Measurements from ENCODE around the gene VWA2.

The VWA2 gene

DNA sequence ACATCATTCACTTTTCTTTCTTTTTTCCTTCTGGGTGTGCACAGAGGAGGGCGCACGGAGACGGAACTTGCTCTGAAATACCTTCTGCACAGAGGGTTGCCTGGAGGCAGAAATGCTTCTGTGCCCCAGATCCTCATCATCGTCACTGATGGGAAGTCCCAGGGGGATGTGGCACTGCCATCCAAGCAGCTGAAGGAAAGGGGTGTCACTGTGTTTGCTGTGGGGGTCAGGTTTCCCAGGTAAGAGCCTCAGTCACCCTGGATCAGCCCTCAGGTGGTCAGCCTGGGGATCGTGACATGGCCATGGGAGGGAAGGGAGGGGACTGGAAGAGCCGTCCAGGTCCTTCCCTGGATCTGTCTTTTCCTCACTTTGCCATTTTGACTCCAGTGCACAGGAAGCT lies 33.6 kb downstream of the VWA2 start:
- no peaks in the 10 kb centered on the region for H3K36me3 ChIP-seq (ENCODE audit: insufficient read depth, low read length)
- no peaks in the 10 kb centered on the region for H3K4me1 ChIP-seq (ENCODE audit: insufficient read depth, low read length, poor library complexity, severe bottlenecking)
- TF ChIP-seq EZH2phosphoT487 (IDR thresholded peaks at IDR 0.05; ENCODE audit: borderline replicate concordance) = no peak
- no peaks in the 10 kb centered on the region for H3K79me2 ChIP-seq (ENCODE audit: insufficient read depth, low read length)
- H3K27me3 ChIP-seq (ENCODE audit: insufficient read depth, low read length, poor library complexity, severe bottlenecking) = no peaks in the 10 kb centered on the region
- H3K4me2 ChIP-seq (ENCODE audit: low read depth, low read length, poor library complexity, severe bottlenecking) = no peak overlapping the region
- no peaks in the 10 kb centered on the region for H4K20me1 ChIP-seq (ENCODE audit: insufficient read depth, low read length, poor library complexity, severe bottlenecking)
- no peak overlapping the region for H3K4me3 ChIP-seq (ENCODE audit: low read length, poor library complexity, severe bottlenecking)
- H3K9me2 ChIP-seq (replicated peaks; ENCODE audit: low read depth, low read length) = no peaks in the 10 kb centered on the region
- H2AFZ ChIP-seq (ENCODE audit: low read length) = no peak overlapping the region
- no peaks in the 10 kb centered on the region for H3K9me3 ChIP-seq (ENCODE audit: insufficient read depth, low read depth, low read length)
- H3F3A ChIP-seq (ENCODE audit: low read depth) = no peaks in the 10 kb centered on the region
- no peak overlapping the region for H3K9ac ChIP-seq (ENCODE audit: low read depth, low read length, poor library complexity, severe bottlenecking)

DNA sequence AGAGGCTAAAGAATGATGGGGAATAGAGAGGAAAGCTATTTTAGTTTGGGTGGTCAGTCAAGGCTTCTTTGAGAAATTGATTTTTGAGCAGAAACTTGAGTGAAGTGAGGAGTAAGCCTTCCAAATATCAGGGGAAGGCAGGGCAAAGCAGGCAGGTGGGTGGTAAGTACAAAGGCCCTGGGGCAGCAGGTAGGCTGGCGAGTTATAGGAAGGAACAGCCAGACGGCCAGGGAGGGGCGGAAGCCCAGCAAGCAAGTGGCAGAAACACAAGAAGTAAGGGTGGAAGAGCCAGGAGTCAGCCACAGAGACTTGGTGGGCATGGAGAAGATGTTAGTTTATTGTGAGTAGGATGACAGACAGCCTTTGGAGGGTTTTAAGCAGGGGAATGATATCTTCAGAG lies 34.9 kb downstream of the VWA2 start:
- no peak overlapping the region for H3K4me2 ChIP-seq (ENCODE audit: low read depth, low read length, poor library complexity, severe bottlenecking)
- H3K4me3 ChIP-seq (ENCODE audit: low read length, poor library complexity, severe bottlenecking) = no peak overlapping the region
- no peaks in the 10 kb centered on the region for H3K4me1 ChIP-seq (ENCODE audit: insufficient read depth, low read length, poor library complexity, severe bottlenecking)
- no peaks in the 10 kb centered on the region for H4K20me1 ChIP-seq (ENCODE audit: insufficient read depth, low read length, poor library complexity, severe bottlenecking)
- no peaks in the 10 kb centered on the region for H3K79me2 ChIP-seq (ENCODE audit: insufficient read depth, low read length)
- no peaks in the 10 kb centered on the region for H3K27me3 ChIP-seq (ENCODE audit: insufficient read depth, low read length, poor library complexity, severe bottlenecking)
- TF ChIP-seq, protein P1, sequence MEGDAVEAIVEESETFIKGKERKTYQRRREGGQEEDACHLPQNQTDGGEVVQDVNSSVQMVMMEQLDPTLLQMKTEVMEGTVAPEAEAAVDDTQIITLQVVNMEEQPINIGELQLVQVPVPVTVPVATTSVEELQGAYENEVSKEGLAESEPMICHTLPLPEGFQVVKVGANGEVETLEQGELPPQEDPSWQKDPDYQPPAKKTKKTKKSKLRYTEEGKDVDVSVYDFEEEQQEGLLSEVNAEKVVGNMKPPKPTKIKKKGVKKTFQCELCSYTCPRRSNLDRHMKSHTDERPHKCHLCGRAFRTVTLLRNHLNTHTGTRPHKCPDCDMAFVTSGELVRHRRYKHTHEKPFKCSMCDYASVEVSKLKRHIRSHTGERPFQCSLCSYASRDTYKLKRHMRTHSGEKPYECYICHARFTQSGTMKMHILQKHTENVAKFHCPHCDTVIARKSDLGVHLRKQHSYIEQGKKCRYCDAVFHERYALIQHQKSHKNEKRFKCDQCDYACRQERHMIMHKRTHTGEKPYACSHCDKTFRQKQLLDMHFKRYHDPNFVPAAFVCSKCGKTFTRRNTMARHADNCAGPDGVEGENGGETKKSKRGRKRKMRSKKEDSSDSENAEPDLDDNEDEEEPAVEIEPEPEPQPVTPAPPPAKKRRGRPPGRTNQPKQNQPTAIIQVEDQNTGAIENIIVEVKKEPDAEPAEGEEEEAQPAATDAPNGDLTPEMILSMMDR (conservative IDR thresholded peaks at IDR 0.05; ENCODE audit: low read length) = no peak
- TF ChIP-seq EZH2phosphoT487 (IDR thresholded peaks at IDR 0.05; ENCODE audit: borderline replicate concordance) = no peak
- no peak overlapping the region for H2AFZ ChIP-seq (ENCODE audit: low read length)
- H3K9me3 ChIP-seq (ENCODE audit: insufficient read depth, low read depth, low read length) = no peaks in the 10 kb centered on the region
- no peaks in the 10 kb centered on the region for H3K9me2 ChIP-seq (replicated peaks; ENCODE audit: low read depth, low read length)
- H3F3A ChIP-seq (ENCODE audit: low read depth) = no peaks in the 10 kb centered on the region
- H3K36me3 ChIP-seq (ENCODE audit: insufficient read depth, low read length) = no peaks in the 10 kb centered on the region
- no peak overlapping the region for H3K9ac ChIP-seq (ENCODE audit: low read depth, low read length, poor library complexity, severe bottlenecking)

DNA sequence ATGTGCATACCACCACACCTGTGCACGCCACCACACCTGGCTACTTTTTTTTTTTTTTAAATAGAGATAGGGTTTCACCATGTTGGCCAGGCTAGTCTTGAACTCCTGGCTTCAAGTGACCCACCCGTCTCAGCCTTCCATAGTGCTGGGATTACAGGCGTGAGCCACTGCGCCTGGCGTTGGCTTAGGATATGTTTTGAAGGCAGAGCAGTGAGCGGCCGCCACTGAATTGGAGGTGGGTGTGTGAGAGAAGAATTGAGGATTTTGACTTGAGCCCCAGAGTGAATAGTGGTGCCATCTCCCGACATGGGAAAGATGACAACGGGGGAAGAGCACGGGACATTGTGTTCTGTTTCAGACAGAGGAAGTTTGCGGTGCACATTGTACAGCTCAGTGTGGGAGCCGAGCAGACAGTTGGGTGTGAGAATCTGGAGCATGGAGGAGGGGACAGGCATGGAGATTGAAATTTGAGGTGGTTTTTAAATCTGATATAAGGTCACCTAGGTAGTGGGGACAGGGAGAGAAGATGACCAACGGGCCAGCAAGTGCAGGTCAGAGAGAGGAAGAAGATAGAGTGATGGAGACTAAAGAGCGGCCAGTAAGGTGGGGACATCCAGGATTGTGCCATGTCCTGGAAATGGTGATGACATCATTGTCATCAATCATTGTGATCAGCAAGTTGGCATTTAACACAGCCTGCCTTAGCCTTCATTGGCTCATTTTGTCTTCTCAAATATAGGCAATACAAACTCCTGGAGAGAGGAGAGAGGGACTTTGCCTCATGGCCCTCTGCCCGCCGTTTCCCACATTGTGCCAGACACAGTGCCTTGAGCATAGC lies 35.8 kb downstream of the VWA2 start:
- Histone ChIP-seq H4K20me1 (ENCODE audit: insufficient read depth, low read length, poor library complexity, severe bottlenecking) (no peaks in the 10 kb centered on the region), H3K4me2 (ENCODE audit: low read depth, low read length, poor library complexity, severe bottlenecking) (no peak overlapping the region), H3K4me3 (ENCODE audit: low read length, poor library complexity, severe bottlenecking) (no peak overlapping the region), H3K9me2 (replicated peaks; ENCODE audit: low read depth, low read length) (no peaks in the 10 kb centered on the region), H2AFZ (ENCODE audit: low read length) (no peak overlapping the region), H3K27me3 (ENCODE audit: insufficient read depth, low read length, poor library complexity, severe bottlenecking) (no peaks in the 10 kb centered on the region), H3K9me3 (ENCODE audit: insufficient read depth, low read depth, low read length) (no peaks in the 10 kb centered on the region), H3K79me2 (ENCODE audit: insufficient read depth, low read length) (no peaks in the 10 kb centered on the region), H3K4me1 (ENCODE audit: insufficient read depth, low read length, poor library complexity, severe bottlenecking) (no peaks in the 10 kb centered on the region), H3F3A (ENCODE audit: low read depth) (no peaks in the 10 kb centered on the region), H3K36me3 (ENCODE audit: insufficient read depth, low read length) (no peaks in the 10 kb centered on the region), H3K9ac (ENCODE audit: low read depth, low read length, poor library complexity, severe bottlenecking) (no peak overlapping the region)
- TF ChIP-seq, protein P1 (conservative IDR thresholded peaks at IDR 0.05; ENCODE audit: low read length) = no peak

DNA sequence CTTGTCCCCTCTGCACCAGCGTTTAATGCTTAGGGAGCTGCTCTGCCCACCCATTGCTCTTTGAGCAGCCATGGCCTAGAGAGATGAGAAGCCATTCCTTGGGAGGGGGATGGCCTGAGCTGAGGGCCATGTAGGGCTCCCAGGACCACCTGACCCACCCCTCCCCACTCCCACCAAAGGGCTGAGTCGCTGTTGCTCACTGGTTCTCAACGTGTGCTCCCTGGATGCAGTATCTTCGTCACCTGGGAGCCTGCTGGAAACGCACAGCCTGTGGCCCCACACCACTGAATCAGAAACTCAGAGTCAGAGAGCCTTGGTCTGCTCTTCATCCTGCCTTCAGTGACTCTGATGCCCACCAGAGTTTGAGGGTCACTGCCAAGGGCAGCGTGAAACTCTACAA lies 37.0 kb downstream of the VWA2 start:
- Histone ChIP-seq H3K9me3 (ENCODE audit: insufficient read depth, low read depth, low read length) (no peaks in the 10 kb centered on the region), H3K36me3 (ENCODE audit: insufficient read depth, low read length) (no peaks in the 10 kb centered on the region), H3K9me2 (replicated peaks; ENCODE audit: low read depth, low read length) (no peaks in the 10 kb centered on the region), H3K9ac (ENCODE audit: low read depth, low read length, poor library complexity, severe bottlenecking) (no peak overlapping the region), H2AFZ (ENCODE audit: low read length) (no peak overlapping the region), H3F3A (ENCODE audit: low read depth) (no peaks in the 10 kb centered on the region), H3K4me1 (ENCODE audit: insufficient read depth, low read length, poor library complexity, severe bottlenecking) (no peaks in the 10 kb centered on the region), H3K27me3 (ENCODE audit: insufficient read depth, low read length, poor library complexity, severe bottlenecking) (no peaks in the 10 kb centered on the region), H4K20me1 (ENCODE audit: insufficient read depth, low read length, poor library complexity, severe bottlenecking) (no peaks in the 10 kb centered on the region), H3K4me3 (ENCODE audit: low read length, poor library complexity, severe bottlenecking) (no peak overlapping the region), H3K4me2 (ENCODE audit: low read depth, low read length, poor library complexity, severe bottlenecking) (no peak overlapping the region), H3K79me2 (ENCODE audit: insufficient read depth, low read length) (no peaks in the 10 kb centered on the region)
- TF ChIP-seq EZH2phosphoT487 (IDR thresholded peaks at IDR 0.05; ENCODE audit: borderline replicate concordance) = no peak
- TF ChIP-seq, protein P1 (conservative IDR thresholded peaks at IDR 0.05; ENCODE audit: low read length) = no peak
